ENCODE results near the gene SPG21. TPM values are rescaled to one million over a fixed set of nuclear protein-coding genes. Genes with fewer than 3 reads are reported as not detected.

Gene SPG21
- total and polyA plus RNA-seq, 12 donors, result 30.4 to 57.0 (median 45.9) TPM

DNA sequence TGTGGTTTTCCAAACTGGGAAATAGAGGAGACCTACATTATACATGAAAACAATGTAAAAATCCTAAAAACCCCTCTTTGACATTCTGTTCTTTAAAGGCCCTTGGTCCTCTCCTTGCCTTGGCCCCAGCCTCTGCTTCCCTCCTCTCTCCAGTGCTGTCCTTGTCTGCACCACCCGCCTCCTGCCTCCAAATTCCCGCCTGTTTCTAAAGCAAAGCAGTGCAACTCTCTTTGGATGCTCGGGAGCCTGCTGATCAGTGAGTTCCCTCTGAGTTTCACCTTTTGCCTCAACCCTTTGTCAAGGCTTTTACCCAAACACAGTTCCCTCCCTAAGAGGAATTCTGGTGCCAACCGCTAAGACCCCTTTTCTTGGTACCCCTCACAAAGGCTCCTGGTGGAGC, 70.0 kb downstream of the SPG21 start:
- Histone ChIP-seq H3K4me1 (peaks cover 0 to 7% (median 0%) of the 10 kb centered on the region in 9 donors), H3K4me3 (no peak overlapping the region), H3K9me3 (peaks cover 0 to 6% (median 0%) of the 10 kb centered on the region in 11 donors), H3K27me3 (no peaks in the 10 kb centered on the region), H3K27ac (no peak overlapping the region), H3K36me3 (no peaks in the 10 kb centered on the region)
- WGBS, 2 donors, result 96 to 97% methylated on average over 4 of the region's 4 CpGs
- ATAC-seq (no peak), DNase-seq (no peak)
- intact Hi-C loops (cut with DNase I), result loop anchor here in 1 of 10 donors (10.0 kb wide), 1 partner anchor 185 kb away; no protein-coding TSS in a partner anchor
- TF ChIP-seq, protein P1, sequence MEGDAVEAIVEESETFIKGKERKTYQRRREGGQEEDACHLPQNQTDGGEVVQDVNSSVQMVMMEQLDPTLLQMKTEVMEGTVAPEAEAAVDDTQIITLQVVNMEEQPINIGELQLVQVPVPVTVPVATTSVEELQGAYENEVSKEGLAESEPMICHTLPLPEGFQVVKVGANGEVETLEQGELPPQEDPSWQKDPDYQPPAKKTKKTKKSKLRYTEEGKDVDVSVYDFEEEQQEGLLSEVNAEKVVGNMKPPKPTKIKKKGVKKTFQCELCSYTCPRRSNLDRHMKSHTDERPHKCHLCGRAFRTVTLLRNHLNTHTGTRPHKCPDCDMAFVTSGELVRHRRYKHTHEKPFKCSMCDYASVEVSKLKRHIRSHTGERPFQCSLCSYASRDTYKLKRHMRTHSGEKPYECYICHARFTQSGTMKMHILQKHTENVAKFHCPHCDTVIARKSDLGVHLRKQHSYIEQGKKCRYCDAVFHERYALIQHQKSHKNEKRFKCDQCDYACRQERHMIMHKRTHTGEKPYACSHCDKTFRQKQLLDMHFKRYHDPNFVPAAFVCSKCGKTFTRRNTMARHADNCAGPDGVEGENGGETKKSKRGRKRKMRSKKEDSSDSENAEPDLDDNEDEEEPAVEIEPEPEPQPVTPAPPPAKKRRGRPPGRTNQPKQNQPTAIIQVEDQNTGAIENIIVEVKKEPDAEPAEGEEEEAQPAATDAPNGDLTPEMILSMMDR (IDR thresholded peaks at IDR 0.05), result no peak

DNA sequence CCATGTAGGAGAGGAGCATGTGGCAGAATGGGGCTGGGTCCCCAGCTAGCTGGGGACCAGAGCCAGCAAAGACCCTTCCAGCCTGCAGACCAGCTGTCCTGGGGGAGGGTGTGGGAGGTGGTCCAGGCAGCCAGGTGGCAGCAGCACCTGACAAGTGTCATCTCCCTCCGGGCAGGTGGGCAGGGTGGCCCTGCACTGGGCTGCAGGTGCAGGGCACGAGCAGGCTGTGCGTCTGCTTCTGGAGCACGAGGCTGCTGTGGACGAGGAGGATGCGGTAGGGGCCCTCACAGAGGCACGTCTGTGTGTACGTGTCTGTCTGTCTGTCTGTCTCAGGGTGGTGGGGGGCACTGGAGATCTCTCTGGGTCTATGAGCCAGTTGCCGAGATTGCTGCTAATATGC, 72.5 kb downstream of the SPG21 start:
- Histone ChIP-seq H3K4me3 (no peak overlapping the region), H3K27ac (no peak overlapping the region), H3K27me3 (no peaks in the 10 kb centered on the region), H3K4me1 (peaks cover 0 to 8% (median 3%) of the 10 kb centered on the region in 9 donors), H3K36me3 (no peaks in the 10 kb centered on the region), H3K9me3 (no peaks in the 10 kb centered on the region)
- DNase-seq (no peak), ATAC-seq (no peak)
- WGBS, 2 donors, result 93 to 94% methylated on average over 9 of the region's 9 CpGs
- intact Hi-C loops (cut with DNase I), result loop anchor here in 1 of 10 donors (10.0 kb wide), 1 partner anchor 182 kb away; no protein-coding TSS in a partner anchor
- TF ChIP-seq, protein P1 (IDR thresholded peaks at IDR 0.05), result no peak

DNA sequence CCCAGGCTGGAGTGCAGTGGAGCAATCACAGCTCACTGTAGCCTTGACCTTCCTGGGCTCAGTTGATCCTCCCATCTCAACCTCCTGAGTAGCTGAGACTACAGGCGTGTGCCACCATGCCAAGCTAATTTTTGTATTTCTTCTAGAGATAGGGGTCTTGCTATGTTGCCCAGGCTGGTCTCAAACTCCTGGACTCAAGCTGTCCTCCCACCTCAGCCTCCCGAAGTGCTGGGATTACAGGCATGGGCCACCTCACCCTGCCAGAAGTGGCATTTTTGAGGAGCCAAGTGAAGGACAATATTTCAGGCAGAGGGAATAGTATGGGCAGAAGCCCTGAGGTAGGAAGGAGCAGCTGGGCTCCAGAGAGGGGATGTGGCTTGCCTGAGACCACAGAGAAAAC, 73.3 kb downstream of the SPG21 start:
- Histone ChIP-seq H3K27me3 (peaks cover 0 to 7% (median 0%) of the 10 kb centered on the region in 7 donors), H3K4me1 (peaks cover 0 to 14% (median 9%) of the 10 kb centered on the region in 9 donors), H3K9me3 (no peaks in the 10 kb centered on the region), H3K27ac (no peak overlapping the region), H3K36me3 (no peaks in the 10 kb centered on the region), H3K4me3 (no peak overlapping the region)
- TF ChIP-seq, protein P1 (IDR thresholded peaks at IDR 0.05), result no peak
- DNase-seq, result no peak
- WGBS, 2 donors, result 94 to 98% methylated on average over 2 of the region's 2 CpGs
- intact Hi-C loops (cut with DNase I), result loop anchor here in 1 of 10 donors (10.0 kb wide), 1 partner anchor 182 kb away; no protein-coding TSS in a partner anchor
- ATAC-seq, result no peak

DNA sequence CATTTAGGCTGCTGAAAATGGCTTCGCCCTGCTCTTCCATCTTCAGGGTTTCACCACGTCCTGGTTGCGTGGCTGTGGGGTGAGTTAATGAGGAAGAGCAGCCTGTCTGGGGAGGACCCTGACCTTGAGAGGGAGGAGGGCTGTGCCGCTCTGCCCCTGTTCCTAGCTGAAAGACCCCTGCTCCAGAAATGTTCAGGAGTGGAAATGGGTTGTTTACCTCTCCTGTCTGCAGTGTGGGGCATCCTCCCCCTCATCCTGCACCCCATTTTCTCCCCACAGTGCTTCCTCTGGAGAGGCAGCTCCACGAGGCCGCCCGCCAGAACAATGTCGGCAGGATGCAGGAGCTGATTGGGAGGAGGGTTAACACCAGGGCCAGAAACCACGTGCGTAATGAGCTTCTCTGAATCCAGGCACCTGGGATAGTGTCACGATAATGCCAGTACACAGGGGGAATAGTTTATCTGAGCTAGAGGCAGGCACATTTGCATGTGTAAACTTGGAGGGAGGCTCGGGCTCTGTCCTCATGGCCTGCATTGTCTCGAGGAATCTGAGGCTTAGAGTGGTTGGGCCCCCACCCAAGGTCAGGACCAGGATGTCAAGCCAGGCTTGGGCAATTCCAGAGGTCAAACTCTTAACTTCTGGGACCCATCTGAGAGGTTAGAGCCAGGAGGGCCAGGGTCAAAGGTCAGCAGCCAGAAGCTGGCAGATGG, 74.0 kb downstream of the SPG21 start:
- intact Hi-C loops (cut with DNase I), result loop anchor here in 1 of 10 donors (10.0 kb wide), 1 partner anchor 181 kb away; no protein-coding TSS in a partner anchor
- Histone ChIP-seq H3K4me1 (peaks cover 0 to 20% (median 14%) of the 10 kb centered on the region in 9 donors), H3K4me3 (no peak overlapping the region), H3K9me3 (no peaks in the 10 kb centered on the region), H3K36me3 (no peaks in the 10 kb centered on the region), H3K27me3 (peaks cover 0 to 13% (median 0%) of the 10 kb centered on the region in 7 donors), H3K27ac (no peak overlapping the region)
- no peak for DNase-seq
- WGBS, 2 donors, result 61 to 62% methylated on average over 13 of the region's 13 CpGs
- ATAC-seq, result no peak
- TF ChIP-seq, protein P1 (IDR thresholded peaks at IDR 0.05), result no peak

Other genes starting within 250 kb of the SPG21 start
- gene RBPMS2, start 214.3 kb downstream of the SPG21 start, total RNA-seq, result 100 to 1,000 TPM; 177 to 296 (median 213) TPM
- gene RBPMS2, start 214.3 kb downstream of the SPG21 start, polyA plus RNA-seq, result 100 to 1,000 TPM; 200 to 310 TPM
- 1 to 10 TPM in 2 of 10 donors, under 1 TPM in 8; 0.22 to 2.9 (median 0.45) TPM for gene PIF1, start 164.3 kb downstream of the SPG21 start, total RNA-seq
- 1 to 10 TPM in 1 of 2 donors, under 1 TPM in 1; 0.38 to 1.6 TPM for gene PIF1, start 164.3 kb downstream of the SPG21 start, polyA plus RNA-seq
- 10 to 100 TPM in 3 of 10 donors, 1 to 10 TPM in 7; 5.9 to 24.2 (median 9.7) TPM for gene PLEKHO2, start 148.0 kb downstream of the SPG21 start, total RNA-seq
- 10 to 100 TPM in 1 of 2 donors, 1 to 10 TPM in 1; 7.2 to 10.2 TPM for gene PLEKHO2, start 148.0 kb downstream of the SPG21 start, polyA plus RNA-seq
- 1 to 10 TPM in 7 of 10 donors, under 1 TPM in 3; 0.70 to 1.9 (median 1.3) TPM for gene ANKDD1A, start 78.0 kb downstream of the SPG21 start, total RNA-seq
- 1 to 10 TPM; 1.1 to 1.9 TPM for gene ANKDD1A, start 78.0 kb downstream of the SPG21 start, polyA plus RNA-seq
- 10 to 100 TPM; 13.5 to 21.9 (median 18.6) TPM for gene MTFMT, start 39.7 kb upstream of the SPG21 start, total RNA-seq
- 1 to 10 TPM; 5.5 to 8.0 TPM for gene MTFMT, start 39.7 kb upstream of the SPG21 start, polyA plus RNA-seq
- not detected for gene SLC51B, start 55.5 kb upstream of the SPG21 start, total RNA-seq
- gene SLC51B, start 55.5 kb upstream of the SPG21 start, polyA plus RNA-seq, result under 1 TPM in 1 of 2 donors, not detected in 1; 0.43 TPM
- gene RASL12, start 78.1 kb upstream of the SPG21 start, total RNA-seq, result 10 to 100 TPM in 7 of 10 donors, 1 to 10 TPM in 3; 4.4 to 20.1 (median 11.8) TPM
- 10 to 100 TPM; 13.1 to 18.7 TPM for gene RASL12, start 78.1 kb upstream of the SPG21 start, polyA plus RNA-seq
- gene KBTBD13, start 86.8 kb upstream of the SPG21 start, total RNA-seq, result 10 to 100 TPM in 3 of 10 donors, 1 to 10 TPM in 7; 4.1 to 20.5 (median 4.6) TPM
- gene KBTBD13, start 86.8 kb upstream of the SPG21 start, polyA plus RNA-seq, result 1 to 10 TPM in 1 of 2 donors, under 1 TPM in 1; 0.84 to 7.8 TPM
- gene UBAP1L, start 125.3 kb upstream of the SPG21 start, total RNA-seq, result 1 to 10 TPM in 9 of 10 donors, under 1 TPM in 1; 0.88 to 2.3 (median 1.6) TPM
- 1 to 10 TPM in 1 of 2 donors, under 1 TPM in 1; 0.65 to 5.3 TPM for gene UBAP1L, start 125.3 kb upstream of the SPG21 start, polyA plus RNA-seq
- gene PDCD7, start 143.9 kb upstream of the SPG21 start, total RNA-seq, result 10 to 100 TPM; 12.5 to 25.1 (median 16.1) TPM
- gene PDCD7, start 143.9 kb upstream of the SPG21 start, polyA plus RNA-seq, result 10 to 100 TPM in 1 of 2 donors, 1 to 10 TPM in 1; 9.0 to 15.7 TPM
- gene CLPX, start 195.4 kb upstream of the SPG21 start, total RNA-seq, result 10 to 100 TPM; 57.8 to 67.6 (median 60.8) TPM
- 10 to 100 TPM in 1 of 2 donors, 1 to 10 TPM in 1; 8.5 to 14.9 TPM for gene CLPX, start 195.4 kb upstream of the SPG21 start, polyA plus RNA-seq
- 10 to 100 TPM in 4 of 10 donors, 1 to 10 TPM in 6; 3.2 to 45.2 (median 7.3) TPM for gene CILP, start 221.6 kb upstream of the SPG21 start, total RNA-seq
- 1 to 10 TPM; 2.1 to 8.9 TPM for gene CILP, start 221.6 kb upstream of the SPG21 start, polyA plus RNA-seq